ENCODE data around the gene MAP7.
"Not testable (repeated sequence)": the region's sequence is repeated elsewhere in the genome, so short reads cannot be mapped to it uniquely, and the experiment has no call there.

MAP7 gene

DNA sequence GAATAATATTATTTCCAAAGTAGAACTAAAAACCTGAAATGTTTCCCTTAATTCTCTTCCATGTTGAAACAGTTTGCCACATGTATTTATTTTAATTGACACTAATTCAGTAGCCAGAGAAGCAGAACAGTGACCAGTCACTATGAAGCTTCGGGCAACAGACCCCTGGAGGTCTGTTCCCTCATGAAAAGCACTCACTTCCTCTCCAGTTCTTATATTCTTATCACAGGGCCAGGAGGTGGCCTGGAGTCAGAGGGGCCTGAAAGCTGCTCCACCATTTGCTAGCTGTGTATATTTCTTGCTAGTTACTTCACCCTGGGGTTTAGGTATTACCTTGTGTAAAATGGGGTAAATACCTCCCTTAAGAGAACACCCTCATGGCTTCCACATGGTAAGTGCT is 49.1 kb downstream of the MAP7 start:
- DNase-seq: no peak

DNA sequence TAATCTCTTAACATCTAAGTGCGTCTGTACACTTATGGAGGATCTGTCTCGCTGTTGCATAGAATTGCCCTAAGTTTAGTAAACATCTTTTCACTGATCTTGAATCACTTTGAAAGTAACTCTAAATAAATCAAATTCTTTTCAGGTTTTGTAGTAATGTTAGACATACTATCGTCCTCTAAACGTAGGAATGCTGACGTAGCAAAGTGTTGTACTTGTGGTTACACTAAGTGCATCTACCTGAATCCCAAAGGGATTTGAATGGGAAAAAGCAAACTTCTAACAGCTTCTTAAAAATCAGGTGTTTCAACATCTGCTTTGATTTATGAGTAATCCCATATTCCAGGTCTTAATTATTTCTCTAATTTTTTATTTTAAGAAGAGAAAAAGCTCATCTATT is 49.8 kb downstream of the MAP7 start:
- DNase-seq: no peak

DNA sequence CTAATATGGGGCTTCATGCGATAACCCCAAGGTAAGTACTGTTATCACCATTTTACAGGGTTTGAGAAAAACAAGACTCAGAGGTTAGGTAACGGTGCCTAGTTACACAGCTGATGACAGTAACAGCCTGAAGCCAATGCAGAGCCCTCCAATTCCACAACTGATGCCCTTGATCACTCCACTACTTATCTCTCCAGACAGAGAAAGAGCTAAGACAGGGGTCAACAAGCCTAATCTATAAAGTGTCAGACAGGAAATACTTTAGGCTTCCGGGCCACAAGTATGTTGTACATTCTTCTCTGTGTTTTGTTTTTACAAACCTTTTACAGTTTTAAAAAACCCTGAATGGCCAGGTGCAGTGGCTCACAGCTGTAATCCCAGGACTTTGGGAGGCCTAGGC is 50.9 kb downstream of the MAP7 start:
- no peak for DNase-seq

DNA sequence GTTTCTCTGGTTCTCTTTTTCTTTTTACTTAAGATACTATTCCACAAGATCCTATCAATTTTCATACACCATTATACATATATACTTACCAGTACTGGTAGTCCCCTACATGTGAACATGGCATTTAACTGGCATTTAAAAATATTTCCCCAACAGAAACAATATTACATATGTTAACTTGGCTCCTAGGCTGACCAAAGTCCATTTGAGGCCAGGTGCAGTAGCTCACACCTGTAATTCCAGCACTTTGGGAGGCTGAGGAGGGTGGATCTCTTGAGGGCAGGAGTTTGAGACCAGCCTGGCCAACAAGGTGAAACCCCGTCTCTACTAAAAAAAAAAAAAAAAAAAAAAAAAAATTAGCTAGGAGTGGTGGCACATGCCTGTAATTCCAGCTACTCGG is 53.8 kb downstream of the MAP7 start:
- not testable (repeated sequence) for DNase-seq

DNA sequence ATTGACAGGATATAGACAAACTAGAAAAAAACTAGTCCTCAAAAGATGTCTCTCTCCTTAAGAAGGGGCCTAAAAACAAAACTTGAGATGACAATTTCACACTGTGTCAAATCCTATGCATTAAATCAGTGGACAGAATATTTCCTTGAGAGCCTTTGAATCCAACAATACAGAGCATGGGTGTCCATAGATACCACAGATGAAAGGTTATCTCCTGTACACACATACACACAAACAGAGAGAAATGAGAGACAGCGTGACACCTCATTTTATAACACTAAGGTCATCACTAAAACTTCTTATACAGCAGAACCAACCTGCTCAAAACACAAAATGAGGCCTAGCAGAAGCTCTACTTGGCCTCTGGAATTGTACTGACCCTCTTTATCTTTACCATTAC is 55.5 kb downstream of the MAP7 start:
- DNase-seq: no peak

DNA sequence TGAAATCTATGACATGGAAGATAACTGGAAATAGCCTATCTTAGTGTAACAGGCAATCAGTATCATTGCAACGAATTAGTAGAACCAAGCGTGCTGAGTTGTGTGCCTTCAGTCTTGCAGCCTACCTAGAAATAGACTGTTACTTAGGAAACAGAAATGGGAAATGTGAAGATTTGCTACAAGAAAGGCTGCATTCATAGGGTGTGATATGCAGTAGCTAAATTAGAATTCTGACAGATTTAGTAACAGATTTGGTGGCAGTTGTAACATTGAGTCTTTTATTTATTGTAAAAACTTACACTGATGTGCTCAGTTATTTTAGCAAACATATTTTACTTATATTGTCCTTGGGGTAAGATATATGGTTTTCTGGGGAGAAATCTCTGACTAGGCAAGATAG is 56.2 kb downstream of the MAP7 start:
- no peak for DNase-seq

DNA sequence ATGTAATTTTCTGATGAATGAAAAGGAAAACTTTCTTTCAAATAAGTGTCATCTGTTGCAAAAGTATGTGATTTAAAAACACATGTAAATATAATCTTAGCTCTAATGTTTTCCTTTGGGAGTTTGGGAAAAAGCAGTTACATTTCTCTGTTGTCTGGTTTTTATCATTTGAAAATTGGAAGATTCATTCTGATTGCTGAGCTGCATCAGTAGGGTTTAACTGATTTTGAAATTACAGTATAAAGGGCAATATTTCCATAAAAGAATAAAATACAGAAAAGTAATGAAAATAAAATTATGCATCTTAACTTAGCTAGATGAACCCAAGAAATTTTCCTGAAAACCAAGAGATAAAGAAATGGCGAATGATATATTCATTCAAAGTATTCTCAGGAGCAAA is 57.8 kb downstream of the MAP7 start:
- no peak for DNase-seq

DNA sequence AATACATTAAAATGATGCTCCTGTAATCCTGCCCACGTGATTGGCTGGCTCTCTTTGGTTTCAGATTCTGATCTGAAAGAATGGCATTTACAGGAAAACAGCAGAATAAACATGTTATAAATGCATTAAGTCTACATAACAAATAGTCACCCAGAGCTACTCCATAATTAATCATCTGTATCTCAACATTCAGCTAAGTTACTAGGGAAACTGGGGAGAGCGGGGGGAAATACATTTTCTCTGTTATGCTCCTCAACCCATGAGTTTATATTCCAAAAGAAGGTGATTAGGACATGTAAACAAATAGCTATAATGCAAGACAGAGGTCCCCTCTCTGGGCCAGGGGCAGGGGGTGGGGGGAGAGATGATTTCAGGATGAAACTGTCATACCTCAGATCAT is 58.5 kb downstream of the MAP7 start:
- DNase-seq: no peak

DNA sequence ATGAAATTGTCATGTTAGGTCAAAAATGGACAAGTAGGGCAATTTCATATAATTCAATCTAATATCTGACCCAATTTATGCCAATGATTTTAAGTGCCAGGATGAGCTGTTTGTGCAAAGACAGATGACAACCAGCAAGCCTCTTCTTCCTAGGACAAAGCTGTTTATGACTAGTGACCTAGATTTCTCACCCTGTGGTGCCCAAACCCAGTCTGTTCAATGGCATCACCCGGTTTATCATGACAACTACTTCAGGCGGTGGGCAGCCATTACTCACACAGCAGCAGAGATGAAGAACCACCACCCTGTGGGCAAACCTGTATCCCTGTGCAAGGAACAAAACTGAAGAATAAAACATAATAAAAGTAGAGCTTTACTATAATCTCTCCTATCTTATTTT is 59.0 kb downstream of the MAP7 start:
- DNase-seq: no peak

DNA sequence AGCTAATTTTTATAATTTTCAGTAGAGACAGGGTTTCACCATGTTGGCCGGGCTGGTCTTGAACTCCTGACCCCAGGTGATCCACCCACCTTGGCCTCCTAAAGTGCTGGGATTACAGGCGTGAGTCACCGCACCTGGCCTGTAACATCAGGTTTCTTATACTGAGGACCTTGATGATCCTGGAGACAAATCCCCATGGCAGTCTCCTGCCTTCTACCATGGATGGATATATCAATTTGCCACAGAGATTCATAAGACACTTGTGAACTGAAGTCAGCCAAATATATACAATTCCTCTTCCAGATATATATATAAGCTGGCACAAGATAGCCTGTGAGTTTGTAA is 60.6 kb downstream of the MAP7 start:
- not testable (repeated sequence) for DNase-seq

DNA sequence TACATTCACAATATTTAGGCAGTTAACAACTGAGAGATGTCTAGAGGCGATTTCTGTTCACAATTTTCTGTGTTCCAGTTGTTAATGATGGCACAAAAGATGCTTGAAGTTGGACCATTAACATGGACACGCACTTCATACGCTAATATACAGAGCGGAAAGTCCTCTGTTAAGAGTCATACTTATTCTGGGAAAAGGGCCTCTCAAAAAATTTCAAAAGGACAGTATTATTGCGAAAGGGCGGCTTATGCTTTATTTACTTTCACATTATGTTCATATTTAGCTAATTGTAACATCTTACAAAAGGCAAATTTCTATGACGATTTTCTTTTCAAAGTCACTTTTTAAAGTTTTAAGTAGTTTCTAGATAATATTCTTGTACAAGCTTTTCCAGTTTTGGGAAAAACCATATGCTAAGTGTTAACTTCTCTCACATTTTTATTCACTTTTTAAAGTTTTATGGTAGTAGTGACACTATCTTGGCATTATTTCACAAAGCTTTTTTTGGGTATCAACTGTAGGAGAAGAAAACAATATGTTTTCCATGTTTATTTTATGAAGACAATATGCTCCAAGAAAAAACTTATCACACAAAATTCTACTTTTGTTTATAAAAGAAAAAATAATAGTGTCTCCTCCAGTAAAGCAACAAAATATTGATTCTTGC is 62.3 kb downstream of the MAP7 start:
- no peak for DNase-seq

DNA sequence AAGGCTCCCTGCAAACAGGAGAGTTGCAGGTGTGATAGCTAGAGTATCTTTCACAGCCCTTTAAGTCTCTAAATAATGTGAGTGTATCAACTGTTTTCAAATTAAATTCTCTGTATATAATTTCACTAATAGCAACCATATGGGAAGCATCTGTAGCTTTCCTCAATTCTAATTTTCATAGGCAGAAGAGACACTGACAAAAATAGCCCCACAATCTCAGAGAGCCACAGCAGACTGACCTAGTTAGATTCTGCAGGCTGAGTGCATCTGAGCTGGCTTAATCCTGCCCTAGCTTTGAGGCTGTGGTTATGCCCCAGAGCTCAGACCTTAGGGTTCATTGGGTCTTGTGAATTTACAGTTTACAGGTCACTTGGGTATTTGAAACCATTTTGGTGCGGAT is 63.9 kb downstream of the MAP7 start:
- DNase-seq: no peak

DNA sequence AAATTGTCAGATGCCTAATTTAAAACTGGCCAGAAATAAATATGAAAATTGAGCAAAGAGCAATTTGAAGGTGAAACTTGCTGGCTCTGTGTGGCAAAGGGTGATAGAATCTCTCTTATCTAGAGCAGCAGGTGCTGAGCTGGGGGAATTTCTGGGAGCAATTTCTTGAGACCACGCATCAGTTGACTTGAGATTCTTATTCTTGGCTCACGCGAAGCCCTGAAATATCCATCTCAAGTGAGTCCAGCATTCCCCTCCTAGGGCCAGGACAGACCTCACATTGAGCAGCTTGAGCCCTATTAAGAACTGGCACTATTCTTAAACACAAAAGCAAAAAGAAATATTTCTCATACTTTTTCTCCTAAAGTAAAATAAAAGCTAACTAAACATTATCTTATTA is 66.3 kb downstream of the MAP7 start:
- no peak for DNase-seq

DNA sequence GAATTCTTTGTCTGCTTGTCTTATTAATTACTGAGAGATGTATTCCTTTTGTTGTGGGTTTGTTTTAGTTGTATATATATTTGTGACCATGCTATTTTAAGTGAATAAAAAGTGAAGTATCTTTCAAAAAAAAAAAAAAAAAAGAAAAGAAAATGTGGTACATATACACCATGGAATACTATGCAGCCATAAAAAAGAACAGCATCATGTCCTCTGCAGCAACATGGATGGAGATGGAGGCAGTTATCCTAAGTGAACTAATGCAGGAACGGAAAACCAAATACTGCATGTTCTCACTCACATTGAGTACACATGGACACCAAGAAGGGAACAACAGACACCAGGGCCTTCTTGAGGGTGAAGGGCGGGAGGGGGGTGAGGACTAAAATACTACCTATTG is 67.2 kb downstream of the MAP7 start:
- DNase-seq: not testable (repeated sequence)

DNA sequence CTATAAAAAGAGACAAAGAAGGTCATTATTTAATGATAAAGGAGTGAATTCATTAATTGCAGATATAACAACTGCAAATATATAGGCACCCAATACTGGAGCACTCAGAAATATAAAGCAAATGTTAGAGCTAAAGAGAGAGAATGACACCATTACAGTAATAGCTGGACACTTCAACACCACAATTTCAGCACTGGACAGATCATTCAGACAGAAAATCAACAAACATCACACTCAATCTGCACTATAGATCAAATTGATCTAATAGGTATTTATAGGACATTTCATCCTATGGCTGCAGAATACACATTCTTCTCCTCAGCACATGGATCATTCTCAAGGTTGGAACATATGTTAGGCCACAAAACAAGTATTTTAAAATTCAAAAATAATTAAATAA is 72.7 kb downstream of the MAP7 start:
- DNase-seq: no peak

DNA sequence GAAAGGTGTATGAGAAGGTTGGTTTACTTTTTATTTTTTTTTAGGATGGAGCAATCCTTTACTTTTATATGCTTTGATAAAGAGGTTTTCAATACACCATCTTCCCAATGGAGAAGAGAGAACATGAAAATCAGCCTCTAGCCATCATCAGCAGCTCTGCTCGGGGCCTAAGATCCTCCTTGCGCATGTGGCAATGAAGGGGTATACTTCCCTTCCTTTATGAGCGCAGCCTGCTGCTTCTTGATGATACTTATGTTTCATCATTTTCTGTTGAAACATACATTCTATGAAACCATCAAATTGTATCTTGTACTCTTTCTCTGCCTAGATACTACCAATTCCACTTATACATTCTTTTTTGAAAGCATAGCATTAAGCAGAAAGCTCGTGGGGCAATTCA is 74.5 kb downstream of the MAP7 start:
- no peak for DNase-seq

DNA sequence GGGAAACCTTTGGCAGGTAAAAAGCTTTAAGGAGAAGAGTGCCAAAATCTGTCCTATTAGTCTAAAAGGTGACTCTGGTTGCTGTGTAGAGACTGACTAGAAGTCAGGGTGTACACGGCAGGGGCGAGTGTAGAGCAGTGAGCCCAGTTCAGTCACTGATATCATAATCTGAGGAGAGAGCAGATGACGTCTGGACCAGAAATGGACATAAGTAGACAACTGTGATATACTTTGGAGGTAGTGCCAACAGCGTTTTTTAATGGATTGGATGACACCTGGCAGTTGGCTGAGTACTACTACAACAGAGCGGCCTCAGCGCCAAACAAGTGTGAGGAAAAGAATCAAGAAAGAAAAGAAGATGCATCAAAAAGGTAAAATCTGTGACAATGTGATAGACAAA is 76.0 kb downstream of the MAP7 start:
- no peak for DNase-seq

DNA sequence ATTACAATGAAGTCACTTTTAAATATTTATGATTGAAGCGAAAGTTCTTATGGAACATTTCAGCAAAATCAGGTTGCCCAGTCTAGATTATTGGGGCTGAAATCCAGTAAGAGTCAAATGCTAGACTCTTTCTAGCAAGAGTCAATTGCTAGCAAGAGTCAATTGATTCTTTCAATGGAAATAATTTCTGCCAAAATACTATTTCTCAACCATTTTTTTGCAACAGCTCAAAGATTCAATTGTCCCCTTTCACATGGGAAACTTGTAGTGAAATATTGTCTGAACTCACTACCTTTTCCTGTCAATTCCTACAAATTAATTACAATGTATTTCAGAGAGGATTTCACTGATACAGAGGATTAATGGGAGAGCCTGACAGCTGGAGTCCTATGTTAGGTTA is 78.3 kb downstream of the MAP7 start:
- no peak for DNase-seq

DNA sequence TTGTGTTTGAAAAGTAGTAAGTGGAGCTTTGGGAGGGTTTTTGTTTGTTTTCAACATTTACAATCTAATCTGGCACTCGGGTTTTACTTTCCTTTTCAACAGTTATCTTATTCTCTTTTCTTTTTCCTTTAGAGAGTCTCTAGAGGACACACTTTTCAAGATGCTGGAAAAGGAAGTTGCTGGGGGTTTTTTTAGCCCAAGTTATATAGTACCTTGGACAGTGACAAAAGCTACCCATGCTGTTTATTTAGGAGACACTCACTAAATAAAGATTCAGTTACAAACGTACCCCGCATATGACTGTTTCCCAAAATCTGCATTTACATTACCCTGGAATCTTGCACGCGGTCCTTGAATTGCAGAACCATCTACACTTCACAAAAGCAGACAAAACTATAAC is 78.8 kb downstream of the MAP7 start:
- DNase-seq: no peak

DNA sequence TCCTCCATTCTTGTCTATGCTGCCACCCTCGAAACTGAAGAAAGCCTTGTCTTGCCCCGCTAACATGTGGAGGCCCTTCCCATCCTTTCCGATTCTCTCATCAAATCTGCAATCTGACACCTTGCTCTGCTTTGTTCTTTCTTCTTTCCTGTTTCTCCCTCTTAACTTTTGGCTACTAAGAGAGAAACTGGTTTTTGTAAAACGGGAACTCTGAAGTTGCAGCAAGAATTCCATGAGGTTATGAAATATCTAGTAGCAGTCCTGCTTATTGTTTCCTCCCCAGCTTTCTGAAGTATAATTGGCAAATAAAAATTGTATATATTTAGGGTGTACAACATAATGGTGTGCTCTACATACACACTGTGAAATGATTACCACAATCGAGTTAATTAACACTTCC is 80.2 kb downstream of the MAP7 start:
- no peak for DNase-seq

DNA sequence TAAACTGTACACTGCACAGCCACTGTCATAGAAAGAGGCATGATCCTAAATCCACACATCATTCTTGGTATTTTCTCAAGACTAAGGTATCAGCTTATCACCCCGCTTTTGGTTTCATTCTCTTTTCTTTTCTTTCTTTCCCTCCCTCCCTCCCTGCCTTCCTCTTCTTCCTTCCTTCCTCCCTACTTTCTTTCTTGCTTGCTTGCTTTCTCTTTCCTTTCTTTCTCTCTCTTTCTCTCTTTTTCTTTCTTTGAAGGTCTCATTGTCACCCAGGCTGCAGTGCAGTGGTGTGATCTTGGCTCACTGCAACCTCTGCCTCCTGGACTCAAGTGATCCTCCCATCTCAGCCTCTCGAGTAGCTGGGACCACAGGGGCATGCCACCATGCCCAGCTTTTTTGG is 81.1 kb downstream of the MAP7 start:
- DNase-seq: no peak

DNA sequence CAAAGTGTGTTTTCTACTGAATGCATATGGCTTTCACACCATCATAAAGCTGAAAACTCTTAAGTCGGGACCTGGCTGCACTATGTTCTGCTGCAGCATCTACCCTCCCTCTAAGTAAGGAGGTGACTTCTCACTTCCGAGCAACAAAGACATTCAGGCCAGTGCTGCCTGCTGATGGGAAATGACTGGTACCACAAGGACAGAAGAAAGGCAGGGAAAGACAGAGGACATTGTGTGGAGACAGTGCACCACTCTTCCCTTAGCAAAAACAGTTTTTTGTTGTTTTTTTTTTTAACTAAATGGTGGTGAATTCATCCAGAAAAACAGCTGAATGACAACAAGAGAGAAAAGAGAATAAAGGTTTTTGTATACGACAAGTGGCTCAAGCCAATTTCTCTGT is 81.5 kb downstream of the MAP7 start:
- no peak for DNase-seq

DNA sequence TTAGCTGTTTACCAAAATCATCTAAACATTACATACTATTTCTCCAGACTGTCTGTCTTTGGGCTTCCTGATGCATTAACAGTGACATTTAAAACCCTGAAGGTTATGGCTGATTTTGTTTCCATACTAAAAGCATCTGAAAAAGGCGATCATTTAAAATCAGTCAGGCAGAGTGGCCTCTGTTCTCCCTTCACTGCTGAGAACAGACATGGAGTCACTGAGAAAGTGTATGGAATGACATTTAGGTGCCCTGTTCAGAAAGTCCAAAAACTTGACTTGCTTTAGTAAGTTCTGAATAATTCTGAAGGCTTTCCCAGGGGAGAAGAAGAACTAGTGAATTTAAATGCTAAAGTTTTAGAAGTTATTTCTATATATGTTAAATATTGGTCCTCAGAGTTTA is 83.0 kb downstream of the MAP7 start:
- DNase-seq: no peak

DNA sequence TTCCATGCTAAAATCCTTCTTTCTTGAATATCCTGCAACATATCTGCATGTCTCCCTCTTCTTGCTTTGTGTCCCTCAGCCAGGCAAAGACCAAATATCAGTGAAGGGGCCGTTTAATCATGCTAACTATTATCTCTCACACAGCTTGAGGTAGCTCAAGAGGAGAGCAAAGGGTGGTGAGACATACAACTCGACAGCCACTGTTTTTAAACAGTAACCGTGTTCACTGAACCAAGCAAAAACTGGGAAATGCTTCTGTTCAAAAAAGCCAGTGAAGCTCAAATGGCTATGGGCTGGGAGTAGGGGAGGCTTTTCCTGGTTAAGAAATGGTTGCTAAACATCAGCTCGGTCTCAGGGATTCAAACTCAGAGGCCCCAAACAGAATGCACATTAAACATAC is 83.4 kb downstream of the MAP7 start:
- DNase-seq: no peak

DNA sequence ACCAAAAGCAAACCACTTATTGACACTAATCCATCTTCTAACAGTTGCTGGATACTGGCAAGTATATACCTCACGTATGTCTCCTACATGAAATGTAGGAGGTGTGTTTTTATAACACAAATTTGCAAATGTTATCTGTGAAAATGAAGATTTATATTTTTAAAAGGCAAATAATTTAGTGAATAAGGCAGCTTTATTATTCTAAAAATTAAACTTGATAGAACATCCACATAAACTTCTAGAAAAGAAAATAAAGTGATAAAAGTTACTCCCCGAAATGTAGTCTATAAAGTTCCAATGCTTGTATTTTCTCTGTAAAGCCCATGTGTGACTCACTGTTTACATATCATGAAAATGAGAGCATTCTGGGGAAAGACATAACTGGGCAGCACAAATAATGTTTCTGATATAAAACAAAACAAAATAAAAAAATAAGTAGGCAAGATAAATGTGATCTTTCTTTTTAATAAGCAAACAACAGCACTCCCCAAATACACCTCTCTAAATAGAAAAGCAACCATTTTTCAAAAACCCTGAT is 84.4 kb downstream of the MAP7 start:
- DNase-seq: no peak

DNA sequence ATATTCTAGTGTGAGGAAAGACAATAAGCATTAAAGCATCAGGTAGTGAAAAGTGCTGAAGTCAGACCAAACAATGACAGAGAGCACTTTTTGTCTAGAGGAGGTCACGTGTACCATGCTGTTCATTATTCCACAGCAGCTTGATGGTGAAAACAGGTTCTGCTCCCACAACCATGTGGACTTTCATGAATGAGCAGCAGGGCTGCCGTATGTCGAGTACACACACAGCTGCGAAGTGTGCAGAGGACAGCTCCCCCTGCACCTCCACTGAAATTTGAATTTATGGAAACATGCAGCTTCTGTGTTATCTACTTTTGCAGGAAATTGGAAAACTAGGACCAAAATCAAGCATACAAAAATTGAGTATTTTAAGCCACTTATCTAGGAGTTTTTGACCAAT is 85.3 kb downstream of the MAP7 start:
- DNase-seq: no peak
